Inferior parietal cortex (tissue), 1 donor: ENCODE data around the gene MGAT4C.
"Not testable (repeated sequence)": the region's sequence is repeated elsewhere in the genome, so short reads cannot be mapped to it uniquely, and the experiment has no call there.

ENCODE experiments used
- DNase-seq: peaks from one replicate; pipeline ENCODE4 v3.0.0-alpha.2; 2016; ENCODE audit errors: extremely low spot score

MGAT4C gene

DNA sequence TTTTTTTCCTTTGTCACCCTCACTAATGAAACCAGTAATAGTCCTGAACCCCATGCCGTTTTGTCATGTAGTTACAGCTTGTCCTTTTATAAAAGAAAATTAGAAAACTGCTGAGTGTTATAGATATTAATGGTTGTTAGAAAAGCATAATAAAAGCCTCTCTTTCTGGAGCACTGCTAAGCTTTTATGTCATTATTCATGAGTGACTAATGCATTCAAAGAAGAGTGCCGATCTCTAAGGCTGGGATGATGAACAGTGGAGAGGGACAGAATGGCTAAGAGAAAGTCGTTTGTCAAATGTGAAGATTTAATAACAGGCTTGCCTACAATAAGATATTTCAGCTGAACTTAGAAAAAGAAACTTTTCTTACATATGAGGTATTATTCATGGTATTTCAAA is 121.6 kb downstream of the MGAT4C start:
- no peak for DNase-seq

- DNase-seq = not testable (repeated sequence)
Measured at GRCh38 chr12:86126900-86127299, 129.3 kb downstream of the MGAT4C start.

- DNase-seq = no peak
Measured at GRCh38 chr12:86122846-86123468, 133.2 kb downstream of the MGAT4C start.

DNA sequence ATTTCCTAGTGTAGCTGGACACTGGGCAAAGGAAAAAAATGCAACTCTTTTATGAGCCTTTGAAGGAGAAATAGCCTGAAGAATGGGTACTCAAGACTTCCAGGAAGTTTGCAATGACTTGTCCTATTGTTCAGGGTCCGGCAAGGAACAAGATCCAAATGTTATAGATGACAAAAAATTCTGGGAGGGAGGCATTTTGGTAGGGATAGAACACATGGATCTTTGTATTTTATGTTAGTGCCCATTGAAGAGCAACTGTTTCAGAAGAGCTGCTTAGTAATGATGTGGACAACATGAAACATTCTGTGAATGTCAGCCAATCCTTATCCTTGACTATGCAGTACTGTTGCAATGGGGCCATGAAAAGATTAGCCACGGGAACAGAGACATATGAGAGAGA is 138.0 kb downstream of the MGAT4C start:
- no peak for DNase-seq

- DNase-seq = no peak
Measured at GRCh38 chr12:86117711-86118110, 138.5 kb downstream of the MGAT4C start.

- DNase-seq = no peak
Measured at GRCh38 chr12:86104087-86104486, 152.1 kb downstream of the MGAT4C start.

GRCh38 chr12:86097161-86097560 is 159.0 kb downstream of the MGAT4C start:
- no peak for DNase-seq

GRCh38 chr12:86091681-86092080 is 164.5 kb downstream of the MGAT4C start:
- no peak for DNase-seq

GRCh38 chr12:86081843-86082242 is 174.3 kb downstream of the MGAT4C start:
- no peak for DNase-seq

GRCh38 chr12:86059052-86059451 is 197.1 kb downstream of the MGAT4C start:
- DNase-seq = not testable (repeated sequence)

DNA sequence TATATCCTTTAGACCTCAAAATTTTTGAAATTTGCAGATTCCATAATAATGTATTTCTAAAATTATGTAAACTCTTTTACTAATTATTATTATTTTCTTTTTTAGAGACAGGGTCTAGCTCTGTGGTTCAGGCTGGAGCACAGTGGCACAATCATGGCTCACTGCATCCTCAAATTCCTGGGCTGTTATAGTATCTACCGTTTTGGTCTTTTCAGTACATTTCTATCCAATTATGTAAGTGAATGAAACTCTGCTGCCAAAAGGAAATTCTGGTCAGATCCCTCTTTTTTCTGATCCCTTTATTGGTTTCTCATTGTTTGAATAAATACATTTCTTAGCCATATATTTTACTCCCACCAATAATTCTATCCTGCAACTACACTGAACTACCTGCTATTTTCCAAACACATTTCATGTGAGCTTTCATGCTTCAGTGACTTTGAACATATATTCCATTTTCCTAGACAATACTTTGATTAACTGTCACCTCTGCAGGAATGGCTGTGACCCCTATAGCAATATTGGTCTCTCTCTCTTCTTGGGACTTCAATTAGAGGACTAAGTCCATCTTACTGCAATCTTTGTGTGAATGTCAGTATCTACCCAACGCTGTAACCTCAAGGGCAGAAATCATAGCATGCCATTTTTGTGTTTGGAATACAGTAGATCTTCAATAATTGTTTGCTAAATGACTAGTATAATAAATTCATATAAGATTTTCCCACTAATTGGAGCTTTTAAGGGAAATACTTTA is 198.9 kb downstream of the MGAT4C start:
- no peak for DNase-seq

- no peak for DNase-seq
Measured at GRCh38 chr12:86052921-86053320, 203.3 kb downstream of the MGAT4C start.

DNA sequence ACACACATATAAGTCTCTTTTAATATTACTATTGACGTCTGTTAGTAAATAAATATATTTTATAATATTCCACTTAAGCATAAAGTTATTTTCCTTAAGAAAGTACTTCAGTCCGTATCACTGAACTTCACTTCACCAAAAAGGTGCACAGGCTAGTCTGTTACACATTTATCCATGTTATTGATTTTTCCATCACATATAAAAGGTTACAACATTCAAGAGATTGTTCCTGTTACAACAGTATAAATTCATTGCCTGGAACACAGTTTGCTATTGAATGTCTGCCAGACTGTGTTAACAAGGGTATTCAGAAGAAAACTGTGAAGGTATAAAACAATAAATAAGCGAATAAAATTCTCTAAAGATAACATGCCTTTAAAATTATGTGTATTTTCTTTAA is 206.2 kb downstream of the MGAT4C start:
- no peak for DNase-seq

DNA sequence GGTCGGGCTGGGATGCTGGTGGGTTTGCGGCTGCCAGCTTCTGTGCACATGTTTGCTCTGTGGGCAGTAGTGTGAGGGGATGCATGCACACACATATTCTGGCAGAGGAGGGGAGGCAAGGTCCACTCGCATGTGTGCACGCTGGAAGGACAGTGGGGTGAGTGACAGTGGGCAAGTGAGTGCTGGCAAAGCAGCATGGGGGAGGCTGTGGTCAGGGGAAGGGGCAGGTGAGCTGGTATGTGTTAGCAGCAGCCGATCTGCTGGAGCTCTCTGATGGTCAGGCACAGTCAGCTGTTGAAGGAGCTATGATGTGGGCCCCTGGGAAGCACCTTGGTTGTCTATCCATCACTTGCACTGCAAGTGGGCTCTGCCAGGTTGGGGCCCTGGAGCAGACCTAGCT is 211.8 kb downstream of the MGAT4C start:
- DNase-seq = no peak

DNA sequence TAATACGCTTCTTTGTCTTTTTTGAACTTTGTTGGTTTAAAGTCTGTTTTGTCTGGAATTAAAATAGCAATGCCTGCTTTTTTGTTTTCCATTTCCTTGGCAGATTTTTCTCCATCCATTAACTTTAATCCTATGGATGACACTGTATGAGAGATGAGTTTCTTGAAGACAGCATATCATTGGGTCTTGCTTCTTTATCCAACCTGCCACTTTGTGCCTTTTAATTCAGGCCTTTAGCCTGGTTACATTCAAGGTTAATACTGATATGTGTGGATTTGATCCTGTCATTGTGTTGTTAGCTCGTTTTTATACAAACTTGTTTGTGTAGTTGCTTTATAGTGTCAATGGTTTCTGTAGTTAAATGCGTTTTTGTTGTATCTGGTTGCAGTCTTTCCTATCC is 214.1 kb downstream of the MGAT4C start:
- no peak for DNase-seq

DNA sequence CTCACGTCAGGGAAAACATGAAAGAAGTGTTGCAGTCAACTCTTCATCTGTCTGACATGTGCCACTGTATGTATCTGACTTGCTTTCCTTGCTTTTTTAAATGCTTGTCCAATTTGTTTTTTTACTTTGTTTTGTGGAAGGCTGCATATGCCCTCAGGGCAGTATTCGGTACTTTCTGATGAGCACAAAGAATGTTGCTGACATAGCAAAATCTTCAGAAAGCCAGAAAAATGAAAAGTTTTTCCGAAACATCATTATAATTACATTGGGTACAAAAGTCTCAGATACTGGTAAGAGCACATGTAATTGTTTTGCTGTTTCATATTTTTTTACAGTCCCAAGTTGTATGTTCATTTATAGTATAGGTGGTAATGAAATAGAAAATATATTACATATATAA is 237.8 kb downstream of the MGAT4C start:
- no peak for DNase-seq

GRCh38 chr12:86015026-86015425 is 241.2 kb downstream of the MGAT4C start:
- DNase-seq = no peak

- DNase-seq = no peak
Measured at GRCh38 chr12:86006727-86007126, 249.5 kb downstream of the MGAT4C start.

- no peak for DNase-seq
Measured at GRCh38 chr12:85998074-85998473, 258.1 kb downstream of the MGAT4C start.

DNA sequence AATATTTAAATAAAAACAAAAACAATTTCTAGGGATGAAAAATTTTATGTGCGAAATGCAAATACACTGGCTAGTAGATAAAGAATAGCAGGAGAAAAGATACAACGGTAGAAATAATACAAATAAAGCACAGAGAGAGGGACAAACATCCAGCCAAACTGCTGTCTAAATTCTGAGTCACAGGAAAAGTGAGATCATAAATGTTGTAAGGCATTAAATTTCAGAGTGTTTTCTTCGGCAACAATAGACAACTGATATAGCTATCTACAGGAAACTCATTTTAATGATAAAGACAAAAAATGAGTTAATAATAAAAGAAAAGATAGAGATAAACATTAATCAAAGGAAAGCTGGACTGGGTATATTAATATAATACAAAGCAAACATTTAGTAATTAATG is 259.9 kb downstream of the MGAT4C start:
- no peak for DNase-seq

DNA sequence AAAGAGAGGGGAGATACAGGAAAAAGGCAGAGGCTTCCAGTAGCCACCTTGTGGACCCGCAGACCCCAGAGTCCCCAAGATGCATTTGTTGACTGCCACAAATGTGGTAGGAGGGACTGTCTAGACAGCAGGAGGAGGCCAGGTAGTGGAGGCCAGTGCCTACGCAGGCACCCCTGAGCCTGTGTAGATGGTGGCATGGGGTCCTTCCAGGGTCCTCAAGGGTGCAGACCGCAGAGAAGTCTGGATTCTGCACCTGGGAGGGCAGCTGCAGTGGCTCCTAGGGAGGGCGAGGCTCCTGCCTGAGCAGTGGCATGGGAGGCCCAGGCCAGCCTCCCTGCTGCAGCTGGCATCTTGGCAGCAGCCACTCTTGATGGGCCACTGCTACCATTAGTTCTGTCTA is 262.4 kb downstream of the MGAT4C start:
- DNase-seq = no peak

DNA sequence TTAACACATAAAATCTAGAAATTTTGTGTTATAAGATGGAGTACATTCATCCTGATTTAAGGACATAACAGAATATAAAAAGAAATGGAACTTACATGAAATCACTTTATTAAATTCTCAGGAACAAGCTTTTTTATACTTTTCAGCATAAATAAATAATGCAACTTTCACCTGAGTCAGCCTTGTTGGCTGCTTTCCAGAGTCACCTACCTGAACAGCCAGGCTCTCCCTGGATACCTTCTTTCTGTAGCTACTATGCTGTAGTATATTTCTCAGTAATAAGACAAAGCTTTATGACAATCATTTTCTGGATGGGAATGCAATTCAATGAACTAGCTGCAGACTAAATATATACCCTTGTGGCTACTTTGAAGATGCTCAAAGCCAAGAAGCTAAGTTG is 270.2 kb downstream of the MGAT4C start:
- DNase-seq = no peak

GRCh38 chr12:85983601-85984000 is 272.6 kb downstream of the MGAT4C start:
- no peak for DNase-seq

DNA sequence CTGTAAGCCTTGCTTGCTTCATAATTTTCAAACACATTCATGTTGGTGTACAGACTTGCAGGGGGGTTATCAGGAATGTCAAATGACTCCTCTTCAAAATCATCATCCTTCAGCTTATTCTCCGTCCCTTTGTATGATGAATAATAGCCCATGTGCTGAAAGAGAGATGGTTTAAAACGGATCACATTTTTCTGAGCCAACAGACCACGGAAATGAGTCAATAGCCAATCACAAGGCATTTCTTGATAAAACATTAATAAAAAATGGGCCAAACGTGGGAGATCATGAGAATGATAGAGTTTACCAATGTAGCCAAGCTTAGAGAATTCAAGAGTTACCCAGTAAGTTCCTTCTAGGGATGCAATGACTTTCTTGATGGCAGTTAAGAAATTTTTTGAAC is 276.6 kb downstream of the MGAT4C start:
- DNase-seq = no peak
